Thyroid gland (tissue), 4 donors: Measurements from ENCODE around the gene RNF17.

ENCODE experiments used
- CTCF ChIP-seq, 6 experiments: fragments of 200-600 bp in 3 of 6; fragments of 450-650 bp in 3 of 6; sonication (generic) in 3 of 6; IDR thresholded peaks; one replicate each; pipeline ENCODE4 v1.5.1; 2016 to 2019; ENCODE audit warnings: antibody characterized with exemption in 6 of 6, mild to moderate bottlenecking in 2 of 6, inconsistent platforms in 1 of 6, moderate library complexity in 1 of 6
- POLR2A ChIP-seq, 2 donors: fragments of 450-650 bp; IDR thresholded peaks; one replicate each; pipeline ENCODE4 v1.6.1; 2017; ENCODE audit warnings: antibody characterized with exemption in 2 of 2, mild to moderate bottlenecking in 2 of 2, moderate library complexity in 1 of 2

GRCh38 chr13:24842549-24843274 lies 78.7 kb downstream of the RNF17 start:
- TF ChIP-seq POLR2A (IDR thresholded peaks at IDR 0.05) = no peak
- TF ChIP-seq CTCF (IDR thresholded peaks at IDR 0.05) = no peak
